Fibroblast of lung (primary cell): ENCODE measurements around the gene CCR3. TPM values are rescaled to one million over a fixed set of nuclear protein-coding genes. Genes with fewer than 3 reads are reported as not detected.

Experiments used
- DNase-seq, 2 donors: peaks; one replicate each; pipeline versions ENCODE4 v3.0.0 to v3.0.0-alpha.2; 2010; ENCODE audit warnings: low read depth in 2 of 2
- H2AFZ ChIP-seq: 2 replicates; pipeline ENCODE4 v1.5.1; 2012; ENCODE audit warnings: low read length, control low read depth, inconsistent platforms
- H3K27ac ChIP-seq: 2 replicates; pipeline ENCODE4 v1.5.1; 2011; ENCODE audit warnings: low read length, control low read depth; ENCODE audit not compliant: insufficient read depth
- H3K27me3 ChIP-seq: 2 replicates; pipeline ENCODE4 v1.5.1; 2011; ENCODE audit warnings: mild to moderate bottlenecking, low read length; ENCODE audit not compliant: control insufficient read depth, insufficient read depth
- H3K36me3 ChIP-seq: 2 replicates; pipeline ENCODE4 v1.5.1; 2011; ENCODE audit warnings: low read length; ENCODE audit not compliant: control insufficient read depth, insufficient read depth
- H3K4me1 ChIP-seq: 2 replicates; pipeline ENCODE4 v1.5.1; 2011; ENCODE audit warnings: low read length; ENCODE audit not compliant: control insufficient read depth, insufficient read depth; ENCODE audit errors: extremely low read depth
- H3K4me2 ChIP-seq: 2 replicates; pipeline ENCODE4 v1.5.1; 2011; ENCODE audit warnings: low read length, control low read depth; ENCODE audit not compliant: insufficient read depth; ENCODE audit errors: extremely low read depth
- H3K4me3 ChIP-seq, 4 experiments: fragments of 200-600 bp in 1 of 4; sonication (generic) in 1 of 4; replicated peaks in 1 of 4; 2 replicates each; pipeline ENCODE4 v1.5.1; 2011 to 2016; ENCODE audit warnings: low read length in 4 of 4, low read depth in 3 of 4, mild to moderate bottlenecking in 3 of 4, control low read depth in 2 of 4, inconsistent platforms in 1 of 4, mixed read lengths in 1 of 4; ENCODE audit not compliant: insufficient read depth in 1 of 4; ENCODE audit errors: control extremely low read depth in 1 of 4
- H3K79me2 ChIP-seq: 2 replicates; pipeline ENCODE4 v1.5.1; 2012; ENCODE audit warnings: mild to moderate bottlenecking, low read length, inconsistent platforms; ENCODE audit not compliant: control insufficient read depth, insufficient read depth
- H3K9ac ChIP-seq: 2 replicates; pipeline ENCODE4 v1.5.1; 2011; ENCODE audit warnings: mild to moderate bottlenecking, low read length, control low read depth; ENCODE audit not compliant: insufficient read depth
- H3K9me3 ChIP-seq: 2 replicates; pipeline ENCODE4 v1.5.1; 2012; ENCODE audit warnings: low read depth, low read length; ENCODE audit not compliant: control insufficient read depth, insufficient read depth
- H4K20me1 ChIP-seq: 2 replicates; pipeline ENCODE4 v1.5.1; 2011; ENCODE audit warnings: low read length; ENCODE audit not compliant: control insufficient read depth, insufficient read depth; ENCODE audit errors: extremely low read depth
- EZH2 ChIP-seq: IDR thresholded peaks from 2 replicates; pipeline ENCODE4 v1.5.1; 2012; ENCODE audit warnings: low read length, control low read depth, mild to moderate bottlenecking; ENCODE audit errors: missing control alignments
- polyA plus RNA-seq, 2 donors: library from polyadenylated mRNA; depleted of rRNA in 1 of 2; stranded (reverse) in 1 of 2; unstranded in 1 of 2; fragments of >200 nt; gene quantifications; 2 replicates each; pipeline ENCODE4 v1.2.1, GENCODE V29; 2011 to 2012; ENCODE audit warnings: missing spikeins in 1 of 2
- total RNA-seq: library from RNA; depleted of rRNA; stranded (reverse); fragments of >200 nt; gene quantifications from 2 replicates; pipeline ENCODE4 v1.2.1, GENCODE V29; 2014
- TF ChIP-seq, protein P1 (sequence below), 2 donors: IDR thresholded peaks in 1 of 2; conservative IDR thresholded peaks in 1 of 2; 1 replicate in 1 of 2; 2 replicates in 1 of 2; pipeline ENCODE4 v1.5.1; 2011 to 2012; ENCODE audit warnings: low read length in 2 of 2, control low read depth in 1 of 2, inconsistent platforms in 1 of 2, low read depth in 1 of 2, mild to moderate bottlenecking in 1 of 2

CCR3 gene
- total and polyA plus RNA-seq, 2 donors (not counting 1 experiment from before 2014, with no cell fraction given): 0.16 to 0.17 TPM

GRCh38 chr3:46301122-46301835, 59.0 kb downstream of the CCR3 start:
- TF ChIP-seq EZH2: no peak
- TF ChIP-seq, protein P1, sequence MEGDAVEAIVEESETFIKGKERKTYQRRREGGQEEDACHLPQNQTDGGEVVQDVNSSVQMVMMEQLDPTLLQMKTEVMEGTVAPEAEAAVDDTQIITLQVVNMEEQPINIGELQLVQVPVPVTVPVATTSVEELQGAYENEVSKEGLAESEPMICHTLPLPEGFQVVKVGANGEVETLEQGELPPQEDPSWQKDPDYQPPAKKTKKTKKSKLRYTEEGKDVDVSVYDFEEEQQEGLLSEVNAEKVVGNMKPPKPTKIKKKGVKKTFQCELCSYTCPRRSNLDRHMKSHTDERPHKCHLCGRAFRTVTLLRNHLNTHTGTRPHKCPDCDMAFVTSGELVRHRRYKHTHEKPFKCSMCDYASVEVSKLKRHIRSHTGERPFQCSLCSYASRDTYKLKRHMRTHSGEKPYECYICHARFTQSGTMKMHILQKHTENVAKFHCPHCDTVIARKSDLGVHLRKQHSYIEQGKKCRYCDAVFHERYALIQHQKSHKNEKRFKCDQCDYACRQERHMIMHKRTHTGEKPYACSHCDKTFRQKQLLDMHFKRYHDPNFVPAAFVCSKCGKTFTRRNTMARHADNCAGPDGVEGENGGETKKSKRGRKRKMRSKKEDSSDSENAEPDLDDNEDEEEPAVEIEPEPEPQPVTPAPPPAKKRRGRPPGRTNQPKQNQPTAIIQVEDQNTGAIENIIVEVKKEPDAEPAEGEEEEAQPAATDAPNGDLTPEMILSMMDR (conservative IDR thresholded peaks at IDR 0.05 in 1 of 2, IDR thresholded peaks at IDR 0.05 in 1 of 2; ENCODE audit: low read depth in 1 of 2, low read length in 2 of 2): no peak
- no peaks in the 10 kb centered on the region for H3K79me2 ChIP-seq
- no peaks in the 10 kb centered on the region for H3K36me3 ChIP-seq
- H3K27me3 ChIP-seq: no peaks in the 10 kb centered on the region
- H3K9ac ChIP-seq: no peak overlapping the region
- no peak overlapping the region for H3K4me3 ChIP-seq
- DNase-seq: no peak
- H3K4me2 ChIP-seq: no peak overlapping the region
- no peak overlapping the region for H3K27ac ChIP-seq
- no peak overlapping the region for H2AFZ ChIP-seq
- H3K9me3 ChIP-seq: no peaks in the 10 kb centered on the region
- no peaks in the 10 kb centered on the region for H4K20me1 ChIP-seq
- H3K4me1 ChIP-seq: no peaks in the 10 kb centered on the region

- Histone ChIP-seq H3K27me3 (no peaks in the 10 kb centered on the region), H3K4me2 (no peak overlapping the region)
These were observed 61.0 kb downstream of the CCR3 start for GRCh38 chr3:46303240-46303639.

DNA sequence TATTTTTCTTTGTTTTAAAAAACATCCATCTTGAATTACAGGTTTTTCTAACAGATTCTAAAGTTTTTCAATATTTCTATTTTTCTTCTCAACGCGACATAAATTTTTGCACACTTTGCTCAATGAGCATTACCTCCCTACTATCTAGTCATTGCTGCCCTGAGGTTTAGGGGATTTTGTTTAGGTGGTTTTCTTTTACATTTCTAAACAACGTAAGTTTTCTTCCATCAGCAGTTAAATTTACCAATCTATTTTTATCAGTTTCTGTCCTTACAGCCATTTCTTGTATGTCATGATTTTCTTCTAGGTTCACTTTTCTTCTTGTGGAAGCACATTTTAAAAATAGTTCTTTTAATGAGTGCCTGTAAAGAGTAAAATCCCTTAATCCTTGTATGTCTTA, 62.5 kb downstream of the CCR3 start:
- Histone ChIP-seq H3K27me3 (no peaks in the 10 kb centered on the region), H3K27ac (no peak overlapping the region), H3K4me3 (no peak overlapping the region), H4K20me1 (no peaks in the 10 kb centered on the region), H3K79me2 (no peaks in the 10 kb centered on the region), H3K9ac (no peak overlapping the region), H3K4me2 (no peak overlapping the region), H2AFZ (no peak overlapping the region), H3K4me1 (no peaks in the 10 kb centered on the region), H3K36me3 (no peaks in the 10 kb centered on the region), H3K9me3 (no peaks in the 10 kb centered on the region)
- DNase-seq: no peak
- TF ChIP-seq EZH2: no peak
- TF ChIP-seq, protein P1 (conservative IDR thresholded peaks at IDR 0.05 in 1 of 2, IDR thresholded peaks at IDR 0.05 in 1 of 2; ENCODE audit: low read depth in 1 of 2, low read length in 2 of 2): no peak

More at GRCh38 chr3:46303240-46303639, 61.0 kb downstream of the CCR3 start:
- no peak for DNase-seq
- Histone ChIP-seq H3K4me1 (no peaks in the 10 kb centered on the region), H3K27ac (no peak overlapping the region), H3K9me3 (no peaks in the 10 kb centered on the region), H3K4me3 (no peak overlapping the region), H2AFZ (no peak overlapping the region), H3K79me2 (no peaks in the 10 kb centered on the region), H4K20me1 (no peaks in the 10 kb centered on the region), H3K9ac (no peak overlapping the region), H3K36me3 (no peaks in the 10 kb centered on the region)
- TF ChIP-seq EZH2: no peak
- TF ChIP-seq, protein P1 (conservative IDR thresholded peaks at IDR 0.05 in 1 of 2, IDR thresholded peaks at IDR 0.05 in 1 of 2; ENCODE audit: low read depth in 1 of 2, low read length in 2 of 2): no peak
